SK-N-SH (cell line): ENCODE data around the gene CDKAL1. TPM values are rescaled to one million over a fixed set of nuclear protein-coding genes. Genes with fewer than 3 reads are reported as not detected.

Experiments used
- CTCF ChIA-PET: fragments of 300-600, 350-600 bp; formaldehyde crosslinking; extraction: SDS; loops from one replicate; lab custom pipeline; 2021; lab: Yijun Ruan, JAX
- POLR2A ChIA-PET: fragments of 350-600 bp; sonication (Branson Sonifier 250); formaldehyde crosslinking; extraction: SDS; loops from one replicate; lab custom pipeline; 2020; ENCODE audit warnings: antibody characterized with exemption, inconsistent platforms; lab: Yijun Ruan, JAX
- DNase-seq: peaks from one replicate; pipeline ENCODE4 v3.0.0; 2012
- H2AFZ ChIP-seq: fragments of 200-600 bp; sonication (generic); 2 replicates; pipeline ENCODE4 v1.8.1; 2016; ENCODE audit warnings: antibody characterized with exemption, mild to moderate bottlenecking, low read depth
- H3F3A ChIP-seq: fragments of 200-600 bp; sonication (generic); replicated peaks from 2 replicates; pipeline ENCODE3; 2016; ENCODE audit warnings: antibody characterized with exemption, mild to moderate bottlenecking; ENCODE audit not compliant: insufficient read depth
- H3K27ac ChIP-seq, 2 experiments: fragments of 200-500 bp in 1 of 2; fragments of 200-600 bp in 1 of 2; sonication (Bioruptor generic) in 1 of 2; sonication (generic), shearing (Covaris generic) in 1 of 2; 2 replicates each; pipeline versions ENCODE4 v1.5.1 to v1.6.1; 2014 to 2016; ENCODE audit warnings: low read depth in 2 of 2, inconsistent platforms in 1 of 2, low read length in 1 of 2, mild to moderate bottlenecking in 1 of 2, mixed read lengths in 1 of 2
- H3K27me3 ChIP-seq: fragments of 200-600 bp; sonication (generic), shearing (Covaris generic); 2 replicates; pipeline ENCODE4 v1.6.1; 2016; ENCODE audit warnings: mixed run types; ENCODE audit not compliant: insufficient read depth
- H3K36me3 ChIP-seq, 2 experiments: fragments of 200-500 bp in 1 of 2; fragments of 200-600 bp in 1 of 2; sonication (Bioruptor generic) in 1 of 2; sonication (generic) in 1 of 2; replicated peaks in 1 of 2; 2 replicates each; pipeline versions ENCODE3 to v1.5.1; 2014 to 2016; ENCODE audit warnings: low read length in 1 of 2, mild to moderate bottlenecking in 1 of 2; ENCODE audit not compliant: insufficient read depth in 2 of 2, control insufficient read depth in 1 of 2
- H3K4me1 ChIP-seq, 2 experiments: fragments of 200-500 bp in 1 of 2; fragments of 200-600 bp in 1 of 2; sonication (Bioruptor generic) in 1 of 2; sonication (generic), shearing (Covaris generic) in 1 of 2; 2 replicates each; pipeline versions ENCODE4 v1.5.1 to v1.6.1; 2014 to 2016; ENCODE audit warnings: low read depth in 1 of 2, low read length in 1 of 2, mixed run types in 1 of 2; ENCODE audit not compliant: insufficient read depth in 2 of 2, control insufficient read depth in 1 of 2
- H3K4me2 ChIP-seq: fragments of 200-600 bp; sonication (generic), shearing (Covaris generic); 2 replicates; pipeline ENCODE4 v1.6.1; 2017; ENCODE audit warnings: mixed run types
- H3K4me3 ChIP-seq, 2 experiments: fragments of 200-500 bp in 1 of 2; fragments of 200-600 bp in 1 of 2; sonication (Bioruptor generic) in 1 of 2; sonication (generic), shearing (Covaris generic) in 1 of 2; 2 replicates each; pipeline versions ENCODE4 v1.5.1 to v1.8.1; 2014 to 2016; ENCODE audit warnings: low read depth in 2 of 2, inconsistent platforms in 1 of 2, low read length in 1 of 2, mild to moderate bottlenecking in 1 of 2, mixed read lengths in 1 of 2, moderate library complexity in 1 of 2
- H3K79me2 ChIP-seq: fragments of 200-600 bp; sonication (generic); 2 replicates; pipeline ENCODE4 v1.8.1; 2017; ENCODE audit warnings: mild to moderate bottlenecking; ENCODE audit not compliant: insufficient read depth
- H3K9ac ChIP-seq: fragments of 200-600 bp; sonication (generic); 2 replicates; pipeline ENCODE4 v1.6.1; 2017; ENCODE audit warnings: mixed run types
- H3K9me2 ChIP-seq: fragments of 200-600 bp; sonication (generic); 2 replicates; pipeline ENCODE4 v1.6.1; 2017; ENCODE audit warnings: mixed run types
- H3K9me3 ChIP-seq: fragments of 200-600 bp; sonication (generic); 2 replicates; pipeline ENCODE4 v1.6.1; 2017; ENCODE audit warnings: mixed run types, mild to moderate bottlenecking, moderate library complexity
- H4K20me1 ChIP-seq: fragments of 200-600 bp; sonication (generic); 2 replicates; pipeline ENCODE4 v1.6.1; 2017; ENCODE audit warnings: mild to moderate bottlenecking, mixed run types; ENCODE audit not compliant: insufficient read depth
- ELF1 ChIP-seq: IDR thresholded peaks from 2 replicates; pipeline ENCODE4 v1.4.0; 2012
- FOSL2 ChIP-seq: IDR thresholded peaks from 2 replicates; pipeline ENCODE4 v1.4.0; 2012; ENCODE audit warnings: low read depth, mild to moderate bottlenecking, moderate library complexity, borderline replicate concordance
- GABPA ChIP-seq: IDR thresholded peaks from 2 replicates; pipeline ENCODE4 v1.4.0; 2012; ENCODE audit warnings: low read depth, mild to moderate bottlenecking
- GATA2 ChIP-seq: sonication (generic); formaldehyde crosslinking; IDR thresholded peaks from 2 replicates; pipeline ENCODE4 v1.5.0; 2020; ENCODE audit warnings: mild to moderate bottlenecking, missing genetic modification reagents
- JUND ChIP-seq: IDR thresholded peaks from 2 replicates; pipeline ENCODE4 v1.4.0; 2012
- MEF2A ChIP-seq: IDR thresholded peaks from 2 replicates; pipeline ENCODE4 v1.4.0; 2012; ENCODE audit warnings: low read depth, borderline replicate concordance
- MXI1 ChIP-seq: IDR thresholded peaks from 2 replicates; pipeline ENCODE4 v1.6.1; 2012; ENCODE audit warnings: mild to moderate bottlenecking, low read depth, low read length, improper control_type of control experiment
- NRF1 ChIP-seq: IDR thresholded peaks from 2 replicates; pipeline ENCODE4 v1.6.1; 2012; ENCODE audit warnings: low read depth, mild to moderate bottlenecking, low read length
- RAD21 ChIP-seq: IDR thresholded peaks from 2 replicates; pipeline ENCODE4 v1.6.1; 2012; ENCODE audit warnings: mild to moderate bottlenecking, low read length
- RCOR1 ChIP-seq: fragments of 150-350 bp; IDR thresholded peaks from 2 replicates; pipeline ENCODE4 v1.6.1; 2017; ENCODE audit warnings: antibody characterized with exemption, low read length
- RFX5 ChIP-seq: IDR thresholded peaks from 2 replicates; pipeline ENCODE4 v1.6.1; 2012; ENCODE audit warnings: mild to moderate bottlenecking, improper control_type of control experiment, low read length
- SIN3A ChIP-seq: IDR thresholded peaks from 2 replicates; pipeline ENCODE4 v1.6.1; 2012; ENCODE audit warnings: low read depth, mild to moderate bottlenecking, low read length, moderate library complexity, borderline replicate concordance
- SMC3 ChIP-seq: IDR thresholded peaks from 2 replicates; pipeline ENCODE4 v1.6.1; 2012; ENCODE audit warnings: low read depth, low read length, improper control_type of control experiment
- TEAD4 ChIP-seq: IDR thresholded peaks from 2 replicates; pipeline ENCODE4 v1.4.0; 2012; ENCODE audit warnings: mild to moderate bottlenecking, borderline replicate concordance; ENCODE audit not compliant: insufficient read depth
- WGBS: methylation state at CpG from one replicate; pipeline ENCODE4 v1.1.6; 2017; ENCODE audit warnings: low lambda C conversion rate; 5-methylcytosine and 5-hydroxymethylcytosine counted together
- polyA plus RNA-seq, 3 experiments: library from polyadenylated mRNA; depleted of rRNA; stranded (reverse); fragments of >200 nt; gene quantifications; 2 replicates each; pipeline ENCODE4 v1.2.3, GENCODE V29; 2012
- TF ChIP-seq, protein P1 (sequence below): IDR thresholded peaks from 2 replicates; pipeline ENCODE4 v1.6.1; 2012; ENCODE audit warnings: mild to moderate bottlenecking, low read depth, low read length, moderate library complexity
- TF ChIP-seq, protein P2 (sequence below): IDR thresholded peaks from 2 replicates; pipeline ENCODE4 v1.4.0; 2012; ENCODE audit warnings: low read depth

Gene CDKAL1
- polyA plus RNA-seq, 1 of the 3 experiments (the other 2 are of a cell fraction): 2.6 TPM

DNA sequence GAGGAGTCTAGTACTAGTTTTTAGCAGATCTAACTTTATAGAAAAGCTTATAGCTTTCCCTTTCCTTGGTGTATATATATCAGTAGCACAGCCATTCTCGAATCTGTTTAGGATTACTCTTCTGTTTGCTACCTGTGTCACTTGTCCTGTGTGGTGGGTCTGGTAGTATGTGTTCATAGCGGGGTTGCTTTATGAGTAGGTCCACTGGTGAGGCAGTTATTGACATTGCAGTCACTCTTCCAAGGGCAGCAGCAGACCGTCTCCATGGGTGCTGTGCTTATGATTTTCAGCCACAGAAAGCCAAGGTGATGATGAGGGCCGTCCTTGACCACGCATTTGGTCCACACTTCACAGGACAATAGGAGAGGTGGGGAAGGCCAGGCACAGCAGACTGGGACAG, 171.5 kb downstream of the CDKAL1 start:
- ChIA-PET CTCF (interaction anchor here (1.0 kb wide), 1 partner anchor 19 kb away, joined by 3 read pairs; no protein-coding TSS in a partner anchor), POLR2A (no interaction called here)
- Histone ChIP-seq H3K4me1 (peaks cover 4 to 7% of the 10 kb centered on the region in 2 experiments; a peak in 3 of 4 replicates), H3K27ac (no peak overlapping the region), H3K4me3 (no peak overlapping the region), H3K9ac (no peak overlapping the region), H3K36me3 (no peaks in the 10 kb centered on the region), H3K27me3 (no peaks in the 10 kb centered on the region), H4K20me1 (no peaks in the 10 kb centered on the region), H3F3A (no peaks in the 10 kb centered on the region), H3K4me2 (no peak overlapping the region), H3K9me3 (no peaks in the 10 kb centered on the region), H2AFZ (no peak overlapping the region), H3K9me2 (no peaks in the 10 kb centered on the region), H3K79me2 (no peaks in the 10 kb centered on the region; the same call in 1 of the 2 replicates)
- TF ChIP-seq NRF1 (no peak), MXI1 (no peak), RCOR1 (no peak), MEF2A (no peak), GATA2 (no peak), SMC3 (no peak), SIN3A (no peak), ELF1 (no peak), RFX5 (no peak), FOSL2 (no peak), GABPA (no peak)
- TF ChIP-seq, protein P1, sequence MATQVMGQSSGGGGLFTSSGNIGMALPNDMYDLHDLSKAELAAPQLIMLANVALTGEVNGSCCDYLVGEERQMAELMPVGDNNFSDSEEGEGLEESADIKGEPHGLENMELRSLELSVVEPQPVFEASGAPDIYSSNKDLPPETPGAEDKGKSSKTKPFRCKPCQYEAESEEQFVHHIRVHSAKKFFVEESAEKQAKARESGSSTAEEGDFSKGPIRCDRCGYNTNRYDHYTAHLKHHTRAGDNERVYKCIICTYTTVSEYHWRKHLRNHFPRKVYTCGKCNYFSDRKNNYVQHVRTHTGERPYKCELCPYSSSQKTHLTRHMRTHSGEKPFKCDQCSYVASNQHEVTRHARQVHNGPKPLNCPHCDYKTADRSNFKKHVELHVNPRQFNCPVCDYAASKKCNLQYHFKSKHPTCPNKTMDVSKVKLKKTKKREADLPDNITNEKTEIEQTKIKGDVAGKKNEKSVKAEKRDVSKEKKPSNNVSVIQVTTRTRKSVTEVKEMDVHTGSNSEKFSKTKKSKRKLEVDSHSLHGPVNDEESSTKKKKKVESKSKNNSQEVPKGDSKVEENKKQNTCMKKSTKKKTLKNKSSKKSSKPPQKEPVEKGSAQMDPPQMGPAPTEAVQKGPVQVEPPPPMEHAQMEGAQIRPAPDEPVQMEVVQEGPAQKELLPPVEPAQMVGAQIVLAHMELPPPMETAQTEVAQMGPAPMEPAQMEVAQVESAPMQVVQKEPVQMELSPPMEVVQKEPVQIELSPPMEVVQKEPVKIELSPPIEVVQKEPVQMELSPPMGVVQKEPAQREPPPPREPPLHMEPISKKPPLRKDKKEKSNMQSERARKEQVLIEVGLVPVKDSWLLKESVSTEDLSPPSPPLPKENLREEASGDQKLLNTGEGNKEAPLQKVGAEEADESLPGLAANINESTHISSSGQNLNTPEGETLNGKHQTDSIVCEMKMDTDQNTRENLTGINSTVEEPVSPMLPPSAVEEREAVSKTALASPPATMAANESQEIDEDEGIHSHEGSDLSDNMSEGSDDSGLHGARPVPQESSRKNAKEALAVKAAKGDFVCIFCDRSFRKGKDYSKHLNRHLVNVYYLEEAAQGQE: no peak
- TF ChIP-seq, protein P2, sequence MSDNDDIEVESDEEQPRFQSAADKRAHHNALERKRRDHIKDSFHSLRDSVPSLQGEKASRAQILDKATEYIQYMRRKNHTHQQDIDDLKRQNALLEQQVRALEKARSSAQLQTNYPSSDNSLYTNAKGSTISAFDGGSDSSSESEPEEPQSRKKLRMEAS: no peak
- 93% methylated on average over 5 of the region's 5 CpGs for WGBS
- DNase-seq: no peak

DNA sequence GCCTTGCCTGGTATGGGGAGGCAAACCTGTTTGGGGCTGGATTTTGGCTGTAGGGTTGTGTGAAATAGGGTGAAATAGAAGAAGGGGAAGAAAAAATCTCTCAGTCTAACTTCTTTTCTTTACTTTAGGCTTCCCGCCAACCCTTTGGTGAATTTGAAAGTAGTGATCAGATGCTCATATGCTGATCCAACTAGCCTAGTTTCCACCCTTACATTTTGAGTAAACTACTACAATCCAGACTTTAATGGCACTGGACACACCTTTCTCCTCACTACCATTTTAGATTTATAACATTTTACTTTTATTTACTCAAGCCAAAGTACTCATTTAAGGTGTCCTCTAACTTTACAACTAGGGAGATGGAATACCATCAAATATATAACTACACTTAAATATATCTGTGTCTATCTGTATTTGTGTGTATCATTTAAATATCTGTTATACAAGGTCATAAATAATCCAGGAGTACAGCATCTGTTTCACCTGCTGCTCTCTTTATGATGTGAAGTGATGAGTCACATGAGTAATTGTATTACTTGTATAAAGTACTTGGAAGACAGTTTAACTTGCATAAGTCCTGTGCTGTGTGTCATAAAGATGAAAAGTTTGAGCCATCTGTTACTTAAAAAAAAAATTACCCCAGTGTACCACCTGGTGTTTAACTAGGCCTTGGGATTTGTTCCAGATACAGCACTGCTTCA, 172.1 kb downstream of the CDKAL1 start:
- H3K9ac ChIP-seq: no peak overlapping the region
- H3F3A ChIP-seq: no peaks in the 10 kb centered on the region
- H3K36me3 ChIP-seq: no peaks in the 10 kb centered on the region
- H3K27ac ChIP-seq: no peak overlapping the region
- no peaks in the 10 kb centered on the region for H3K9me2 ChIP-seq
- TF ChIP-seq JUND: no peak
- TF ChIP-seq, protein P2: no peak
- TF ChIP-seq NRF1: no peak
- no peak for TF ChIP-seq MEF2A
- TF ChIP-seq RAD21: no peak
- TF ChIP-seq SIN3A: no peak
- TF ChIP-seq MXI1: no peak
- no peak for TF ChIP-seq ELF1
- no peak for TF ChIP-seq SMC3
- TF ChIP-seq GABPA: no peak
- no peak for TF ChIP-seq TEAD4
- TF ChIP-seq GATA2: no peak
- TF ChIP-seq, all 33 proteins: peak for 0
- Histone ChIP-seq H2AFZ (no peak overlapping the region), H3K79me2 (no peaks in the 10 kb centered on the region; the same call in 1 of the 2 replicates), H3K27me3 (no peaks in the 10 kb centered on the region), H4K20me1 (no peaks in the 10 kb centered on the region), H3K4me1 (peaks cover 7 to 10% of the 10 kb centered on the region in 2 experiments; a peak in 3 of 4 replicates), H3K4me2 (no peak overlapping the region), H3K4me3 (no peak overlapping the region), H3K9me3 (no peaks in the 10 kb centered on the region)
- no peak for DNase-seq
- ChIA-PET CTCF (no interaction called here), POLR2A (no interaction called here)
- 100% methylated on average over 1 of the region's 1 CpG for WGBS
